Osteoblast (primary cell): ENCODE measurements around the gene IRF7. TPM values are rescaled to one million over a fixed set of nuclear protein-coding genes. Genes with fewer than 3 reads are reported as not detected.

Experiments
- DNase-seq: peaks from one replicate; pipeline ENCODE4 v3.0.0; 2011; ENCODE audit warnings: low spot score, mixed read lengths; ENCODE audit not compliant: insufficient read length; ENCODE audit errors: missing footprints
- H2AFZ ChIP-seq: 2 replicates; pipeline ENCODE4 v1.6.0; 2011; ENCODE audit warnings: mild to moderate bottlenecking, low read length
- H3K27ac ChIP-seq: 2 replicates; pipeline ENCODE4 v1.5.1; 2011; ENCODE audit warnings: mild to moderate bottlenecking, low read depth, low read length, moderate library complexity
- H3K27me3 ChIP-seq: 2 replicates; pipeline ENCODE4 v1.6.0; 2012; ENCODE audit warnings: mild to moderate bottlenecking, control low read depth, inconsistent platforms, low read length, moderate library complexity; ENCODE audit not compliant: insufficient read depth
- H3K36me3 ChIP-seq: 2 replicates; pipeline ENCODE4 v1.5.1; 2011; ENCODE audit warnings: mild to moderate bottlenecking, low read length, control low read depth, moderate library complexity; ENCODE audit not compliant: insufficient read depth
- H3K4me1 ChIP-seq: 2 replicates; pipeline ENCODE4 v1.5.1; 2011; ENCODE audit warnings: mild to moderate bottlenecking, low read length, control low read depth, moderate library complexity; ENCODE audit not compliant: insufficient read depth
- H3K4me2 ChIP-seq: 2 replicates; pipeline ENCODE4 v1.6.0; 2011; ENCODE audit warnings: mild to moderate bottlenecking, low read length; ENCODE audit not compliant: insufficient read depth
- H3K4me3 ChIP-seq: fragments of 200-600 bp; sonication (generic); 3 replicates; pipeline ENCODE4 v1.5.1; 2012; ENCODE audit warnings: mild to moderate bottlenecking, low read length, inconsistent platforms; ENCODE audit not compliant: insufficient read depth
- H3K79me2 ChIP-seq: 2 replicates; pipeline ENCODE4 v1.6.0; 2012; ENCODE audit warnings: mild to moderate bottlenecking, low read length, control low read depth, inconsistent platforms; ENCODE audit not compliant: insufficient read depth
- H3K9me3 ChIP-seq: 2 replicates; pipeline ENCODE4 v1.5.1; 2011; ENCODE audit warnings: low read depth, low read length, control low read depth
- H4K20me1 ChIP-seq: 2 replicates; pipeline ENCODE4 v1.6.0; 2012; ENCODE audit warnings: mild to moderate bottlenecking, low read length, control low read depth; ENCODE audit not compliant: insufficient read depth
- CTCF ChIP-seq: IDR thresholded peaks from 2 replicates; pipeline ENCODE4 v1.5.1; 2011; ENCODE audit warnings: mild to moderate bottlenecking, low read depth, low read length, moderate library complexity; ENCODE audit errors: extremely low read depth
- total RNA-seq: library from RNA; depleted of rRNA; stranded (reverse); fragments of >200 nt; gene quantifications from 2 replicates; pipeline ENCODE4 v1.2.3, GENCODE V29; 2012

The IRF7 gene
- total RNA-seq, 1 donor = 21.4 TPM

GRCh38 chr11:660681-661444 lies 45.1 kb upstream of the IRF7 start:
- H3K4me3 ChIP-seq = no peak overlapping the region
- no peaks in the 10 kb centered on the region for H3K9me3 ChIP-seq
- no peak overlapping the region for H2AFZ ChIP-seq
- H3K4me2 ChIP-seq = no peak overlapping the region
- no peaks in the 10 kb centered on the region for H3K4me1 ChIP-seq
- peaks cover 18% of the 10 kb centered on the region for H4K20me1 ChIP-seq
- H3K27ac ChIP-seq = no peak overlapping the region
- peaks cover 23% of the 10 kb centered on the region for H3K36me3 ChIP-seq
- no peaks in the 10 kb centered on the region for H3K27me3 ChIP-seq
- peak; percentile 35 for DNase-seq
- peaks cover 4% of the 10 kb centered on the region for H3K79me2 ChIP-seq
- TF ChIP-seq CTCF = no peak

GRCh38 chr11:660281-660680 lies 44.5 kb upstream of the IRF7 start:
- peak; percentile 58 for DNase-seq
- Histone ChIP-seq H2AFZ (no peak overlapping the region), H3K4me1 (no peaks in the 10 kb centered on the region), H3K27ac (no peak overlapping the region), H4K20me1 (peaks cover 18% of the 10 kb centered on the region), H3K4me3 (no peak overlapping the region), H3K27me3 (no peaks in the 10 kb centered on the region), H3K79me2 (peaks cover 4% of the 10 kb centered on the region), H3K36me3 (peaks cover 23% of the 10 kb centered on the region), H3K9me3 (no peaks in the 10 kb centered on the region), H3K4me2 (no peak overlapping the region)
- no peak for TF ChIP-seq CTCF

GRCh38 chr11:659532-660085 lies 43.9 kb upstream of the IRF7 start:
- Histone ChIP-seq H3K36me3 (peaks cover 23% of the 10 kb centered on the region), H3K27ac (no peak overlapping the region), H3K27me3 (no peaks in the 10 kb centered on the region), H3K4me1 (no peaks in the 10 kb centered on the region), H3K4me2 (no peak overlapping the region), H3K79me2 (peaks cover 4% of the 10 kb centered on the region), H3K4me3 (no peak overlapping the region), H3K9me3 (no peaks in the 10 kb centered on the region), H2AFZ (no peak overlapping the region), H4K20me1 (peaks cover 18% of the 10 kb centered on the region)
- peak; percentile 63 for DNase-seq
- TF ChIP-seq CTCF = no peak

- Histone ChIP-seq H3K27me3 (no peaks in the 10 kb centered on the region), H3K4me2 (no peak overlapping the region), H3K9me3 (no peaks in the 10 kb centered on the region), H3K36me3 (peaks cover 13% of the 10 kb centered on the region), H4K20me1 (peaks cover 15% of the 10 kb centered on the region), H3K27ac (no peak overlapping the region), H2AFZ (no peak overlapping the region), H3K4me1 (no peaks in the 10 kb centered on the region), H3K79me2 (peaks cover 4% of the 10 kb centered on the region), H3K4me3 (no peak overlapping the region)
- peak; percentile 62 for DNase-seq
- TF ChIP-seq CTCF = no peak
Measured at GRCh38 chr11:657691-658126, 42.0 kb upstream of the IRF7 start.
